GM12878 (cell line): ENCODE measurements around the gene DARS1. TPM values are rescaled to one million over a fixed set of nuclear protein-coding genes. Genes with fewer than 3 reads are reported as not detected.

Source experiments
- ATAC-seq: fragments of 200-7000 bp; cut with Tn5 transposase; 3 replicates; pipeline ENCODE4 v1.9.1; 2020; ENCODE audit warnings: mild to moderate bottlenecking, moderate library complexity
- BruUV-seq: library from RNA; stranded (reverse); fragments of 400-500 nt; replicated peaks from 2 replicates; lab custom pipeline; 2021; lab: Mats Ljungman, UMichigan
- CTCF ChIA-PET: fragments of 300-600 bp; sonication (Branson Sonifier 250); formaldehyde crosslinking; extraction: SDS; loops from one replicate; lab custom pipeline; 2021; ENCODE audit warnings: inconsistent platforms; lab: Yijun Ruan, JAX
- POLR2A ChIA-PET: fragments of 350-600 bp; formaldehyde crosslinking; extraction: SDS; loops from one replicate; lab custom pipeline; 2021; ENCODE audit warnings: inconsistent platforms; lab: Charles Lee
- RAD21 ChIA-PET: fragments of 300-600 bp; sonication (Branson Sonifier 250); formaldehyde crosslinking; loops from one replicate; lab custom pipeline; 2023; ENCODE audit warnings: antibody characterized with exemption; ENCODE audit not compliant: unreplicated experiment; lab: Charles Lee
- SMC1A ChIA-PET: fragments of 300-600 bp; sonication (Branson Sonifier 250); formaldehyde crosslinking; loops from one replicate; lab custom pipeline; 2023; ENCODE audit not compliant: unreplicated experiment, uncharacterized antibody; lab: Charles Lee
- DNase-seq: peaks from one replicate; pipeline ENCODE4 v3.0.0-alpha.2; 2011; ENCODE audit warnings: low read depth, low spot score
- FAIRE-seq: peaks from 3 replicates; lab custom pipeline; 2011; peaks lifted over from hg19 to GRCh38; lab: Jason Lieb, UNC
- H2AFZ ChIP-seq: 2 replicates; pipeline ENCODE4 v1.6.0; 2011; ENCODE audit warnings: low read depth, low read length, control low read depth; ENCODE audit not compliant: control insufficient read depth
- H3K27ac ChIP-seq: 2 replicates; pipeline ENCODE4 v1.5.1; 2011; ENCODE audit warnings: control low read depth; ENCODE audit not compliant: control insufficient read depth, insufficient read depth
- H3K27me3 ChIP-seq, 2 experiments: replicated peaks in 1 of 2; 2 replicates each; pipeline versions ENCODE4 v1.6.0 to v1.6.1; 2011; ENCODE audit warnings: low read length in 1 of 2; ENCODE audit not compliant: control insufficient read depth in 2 of 2, insufficient read depth in 2 of 2
- H3K36me3 ChIP-seq, 2 experiments: 2 replicates each; pipeline ENCODE4 v1.5.1; 2011; ENCODE audit warnings: low read length in 1 of 2; ENCODE audit not compliant: control insufficient read depth in 2 of 2, insufficient read depth in 2 of 2
- H3K4me1 ChIP-seq: 2 replicates; pipeline ENCODE4 v1.6.1; 2011; ENCODE audit warnings: mild to moderate bottlenecking, low read length, moderate library complexity, mixed read lengths; ENCODE audit not compliant: control insufficient read depth, insufficient read depth
- H3K4me2 ChIP-seq: 2 replicates; pipeline ENCODE4 v1.6.0; 2011; ENCODE audit warnings: control low read depth; ENCODE audit not compliant: control insufficient read depth, insufficient read depth
- H3K4me3 ChIP-seq: fragments of 200-600 bp; sonication (generic); 2 replicates; pipeline ENCODE4 v1.5.1; 2016
- H3K79me2 ChIP-seq: 2 replicates; pipeline ENCODE4 v1.6.0; 2011; ENCODE audit warnings: low read length; ENCODE audit not compliant: control insufficient read depth, insufficient read depth
- H3K9ac ChIP-seq: 2 replicates; pipeline ENCODE4 v1.8.0; 2011; ENCODE audit warnings: low read length, control low read depth, mixed read lengths; ENCODE audit not compliant: control insufficient read depth, insufficient read depth
- H3K9me3 ChIP-seq: replicated peaks from 3 replicates; pipeline ENCODE4 v1.5.1; 2011; ENCODE audit warnings: mild to moderate bottlenecking, low read length; ENCODE audit not compliant: control insufficient read depth, insufficient read depth
- H4K20me1 ChIP-seq: 2 replicates; pipeline ENCODE4 v1.6.0; 2011; ENCODE audit not compliant: control insufficient read depth, insufficient read depth
- CEBPB ChIP-seq, 2 experiments: fragments of 150-350 bp in 1 of 2; IDR thresholded peaks; 2 replicates each; pipeline ENCODE4 v1.6.1; 2012 to 2014; ENCODE audit warnings: low read depth in 2 of 2, low read length in 2 of 2, borderline replicate concordance in 1 of 2, inconsistent platforms in 1 of 2
- EED ChIP-seq: sonication (generic); IDR thresholded peaks from 2 replicates; pipeline ENCODE4 v1.6.1; 2016; ENCODE audit warnings: antibody characterized with exemption, low read depth
- EGR1 ChIP-seq, 2 experiments: IDR thresholded peaks; 1 replicate in 1 of 2; 2 replicates in 1 of 2; pipeline ENCODE4 v1.6.1; 2011 to 2012; ENCODE audit warnings: low read depth in 2 of 2, low read length in 2 of 2, borderline replicate concordance in 1 of 2, mild to moderate bottlenecking in 1 of 2, moderate library complexity in 1 of 2
- HDGF ChIP-seq: fragments of 450-650 bp; IDR thresholded peaks from 2 replicates; pipeline ENCODE4 v1.6.1; 2016; ENCODE audit warnings: antibody characterized with exemption
- IKZF2 ChIP-seq, 2 experiments: fragments of 450-650 bp; IDR thresholded peaks; 2 replicates each; pipeline ENCODE4 v1.6.1; 2017; ENCODE audit warnings: mild to moderate bottlenecking in 2 of 2, moderate library complexity in 2 of 2
- JUND ChIP-seq: IDR thresholded peaks from 2 replicates; pipeline ENCODE4 v1.6.1; 2012; ENCODE audit warnings: low read depth, mild to moderate bottlenecking, low read length, improper control_type of control experiment, moderate library complexity
- NR2C2 ChIP-seq: IDR thresholded peaks from 2 replicates; pipeline ENCODE4 v1.6.1; 2011; ENCODE audit warnings: borderline replicate concordance, low read depth; ENCODE audit not compliant: control insufficient read depth, insufficient read length
- NR2F1 ChIP-seq: fragments of 450-650 bp; conservative IDR thresholded peaks from 2 replicates; pipeline ENCODE4 v1.6.1; 2017; ENCODE audit warnings: mild to moderate bottlenecking
- SMARCA5 ChIP-seq: fragments of 450-650 bp; IDR thresholded peaks from 2 replicates; pipeline ENCODE4 v1.6.1; 2017; ENCODE audit warnings: mild to moderate bottlenecking
- ZSCAN29 ChIP-seq: fragments of 450-650 bp; IDR thresholded peaks from 2 replicates; pipeline ENCODE4 v1.6.1; 2017; ENCODE audit warnings: mild to moderate bottlenecking, moderate library complexity
- WGBS: methylation state at CpG from one replicate; pipeline ENCODE4 v1.1.6; 2016; ENCODE audit warnings: low lambda C conversion rate; ENCODE audit not compliant: insufficient replicate concordance, insufficient coverage; ENCODE audit errors: missing lambda C conversion rate; 5-methylcytosine and 5-hydroxymethylcytosine counted together
- in situ Hi-C: fragments of 300-500 bp; cut with MboI; formaldehyde crosslinking; loops from 9 replicates; pipeline ENCODE4 v1.14.3; 2018; ENCODE audit warnings: mixed read lengths
- intact Hi-C: fragments of 100-400 bp; cut with micrococcal nuclease; formaldehyde crosslinking; loops from one replicate; pipeline ENCODE4 v1.14.2; 2022; ENCODE audit not compliant: unreplicated experiment
- polyA plus RNA-seq, 11 experiments: library from polyadenylated mRNA; depleted of rRNA in 4 of 11; unstranded in 6 of 11; stranded (reverse) in 5 of 11; fragments of >200 nt; fragmentation: Nextera tagmentation in 4 of 11; fragmentation: Illumina TruSeq in 1 of 11; extraction: Ambion mirVana in 4 of 11; extraction: Trizol in 1 of 11; gene quantifications; 1 replicate in 1 of 11; 2 replicates in 10 of 11; pipeline versions ENCODE4 v1.2.1 to v1.2.3, GENCODE V29; 2011 to 2016; ENCODE audit warnings: inconsistent platforms in 2 of 11, missing spikeins in 2 of 11, low read depth in 1 of 11
- total RNA-seq, 4 experiments: library from RNA; depleted of rRNA in 3 of 4; stranded (reverse); fragments of >200 nt in 3 of 4; fragmentation: Illumina TruSeq in 1 of 4; extraction: Trizol in 1 of 4; gene quantifications; 2 replicates each; pipeline versions ENCODE4 v1.2.1 to v1.2.3, GENCODE V29; 2013 to 2021
- TF ChIP-seq, protein P1 (sequence below), 3 experiments: IDR thresholded peaks in 2 of 3; conservative IDR thresholded peaks in 1 of 3; 2 replicates each; pipeline ENCODE4 v1.5.1; 2011; ENCODE audit warnings: low read depth in 3 of 3, low read length in 3 of 3, mild to moderate bottlenecking in 3 of 3, control low read depth in 2 of 3, moderate library complexity in 2 of 3, inconsistent platforms in 1 of 3, mixed read lengths in 1 of 3; ENCODE audit not compliant: control insufficient read depth in 2 of 3, insufficient read depth in 1 of 3; ENCODE audit errors: extremely low read depth in 1 of 3

The DARS1 gene
- total and polyA plus RNA-seq, 10 of the 15 experiments (the other 5 are each of a cell fraction or from before 2014, with no cell fraction given), result 91.0 to 387 (median 137) TPM

GRCh38 chr2:135874777-135875365, 110.6 kb downstream of the DARS1 start:
- no peak for DNase-seq
- H2AFZ ChIP-seq, result no peak overlapping the region; the same call in 1 of the 2 replicates
- peak; percentile 34 for ATAC-seq
- peaks cover 4% of the 10 kb centered on the region; the same call in 1 of the 2 replicates for H3K4me1 ChIP-seq
- peak overlapping the region; percentile 86 for H3K27ac ChIP-seq
- ChIA-PET SMC1A (interaction anchor here (0.8 to 2.0 kb wide), 8 partner anchors 9 to 547 kb away, joined by 3 to 8 read pairs (median 4); no protein-coding TSS in a partner anchor), CTCF (interaction anchor here (0.6 to 2.3 kb wide), 2 partner anchors 36 to 77 kb away, joined by 3 to 9 read pairs; no protein-coding TSS in a partner anchor), RAD21 (interaction anchor here (0.6 to 2.2 kb wide), 7 partner anchors 8 to 510 kb away, joined by 3 to 11 read pairs (median 4); no protein-coding TSS in a partner anchor), POLR2A (interaction anchor here (0.6 to 1.9 kb wide), 7 partner anchors 20 to 509 kb away, joined by 3 to 7 read pairs (median 4); partner anchors contain the start of gene LCT)
- intact Hi-C loops (loop anchor here (5.0 kb wide), 1 partner anchor 133 kb away; the partner anchor contains the start of gene UBXN4), in situ Hi-C loops (no loop called here)
- no peak for FAIRE-seq
- peaks cover 3 to 8% of the 10 kb centered on the region in 2 experiments; a peak in 3 of 4 replicates for H3K36me3 ChIP-seq
- peaks cover 33% of the 10 kb centered on the region for H3K79me2 ChIP-seq
- H3K9me3 ChIP-seq, result no peaks in the 10 kb centered on the region
- H3K4me2 ChIP-seq, result peak overlapping the region; percentile 79
- WGBS, result under 1% methylated on average over 19 of the region's 19 CpGs
- TF ChIP-seq NR2C2 (no peak), SMARCA5 (no peak), CEBPB (IDR thresholded peaks at IDR 0.05; ENCODE audit: borderline replicate concordance in 1 of 2, low read depth in 2 of 2, low read length in 2 of 2) (no peak), HDGF (no peak), NR2F1 (peak; percentile 56; the same call in 1 of the 2 replicates), ZSCAN29 (0 out of 2 replicates have a peak, but pooled peaks have one; percentile 7), IKZF2 (IDR thresholded peaks at IDR 0.05) (0 out of 4 replicates have a peak, but pooled peaks of 1 of the 2 experiments have one; percentile 34), EED (no peak), JUND (no peak), EGR1 (IDR thresholded peaks at IDR 0.05; ENCODE audit: borderline replicate concordance in 1 of 2, low read depth in 2 of 2, low read length in 2 of 2) (no peak)
- TF ChIP-seq, protein P1, sequence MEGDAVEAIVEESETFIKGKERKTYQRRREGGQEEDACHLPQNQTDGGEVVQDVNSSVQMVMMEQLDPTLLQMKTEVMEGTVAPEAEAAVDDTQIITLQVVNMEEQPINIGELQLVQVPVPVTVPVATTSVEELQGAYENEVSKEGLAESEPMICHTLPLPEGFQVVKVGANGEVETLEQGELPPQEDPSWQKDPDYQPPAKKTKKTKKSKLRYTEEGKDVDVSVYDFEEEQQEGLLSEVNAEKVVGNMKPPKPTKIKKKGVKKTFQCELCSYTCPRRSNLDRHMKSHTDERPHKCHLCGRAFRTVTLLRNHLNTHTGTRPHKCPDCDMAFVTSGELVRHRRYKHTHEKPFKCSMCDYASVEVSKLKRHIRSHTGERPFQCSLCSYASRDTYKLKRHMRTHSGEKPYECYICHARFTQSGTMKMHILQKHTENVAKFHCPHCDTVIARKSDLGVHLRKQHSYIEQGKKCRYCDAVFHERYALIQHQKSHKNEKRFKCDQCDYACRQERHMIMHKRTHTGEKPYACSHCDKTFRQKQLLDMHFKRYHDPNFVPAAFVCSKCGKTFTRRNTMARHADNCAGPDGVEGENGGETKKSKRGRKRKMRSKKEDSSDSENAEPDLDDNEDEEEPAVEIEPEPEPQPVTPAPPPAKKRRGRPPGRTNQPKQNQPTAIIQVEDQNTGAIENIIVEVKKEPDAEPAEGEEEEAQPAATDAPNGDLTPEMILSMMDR (IDR thresholded peaks at IDR 0.05 in 2 of 3, conservative IDR thresholded peaks at IDR 0.05 in 1 of 3; ENCODE audit: control insufficient read depth in 2 of 3, extremely low read depth in 1 of 3, insufficient read depth in 1 of 3, low read depth in 3 of 3, low read length in 3 of 3), result no peak
- peak overlapping the region; percentile 93 for H3K9ac ChIP-seq
- H3K4me3 ChIP-seq, result peak overlapping the region; percentile 95
- no TSS peak for BruUV-seq
- H3K27me3 ChIP-seq, result no peaks in the 10 kb centered on the region
- no peaks in the 10 kb centered on the region for H4K20me1 ChIP-seq
